K562 (cell line): ENCODE measurements around the gene BOC. TPM values are rescaled to one million over a fixed set of nuclear protein-coding genes. Genes with fewer than 3 reads are reported as not detected.
A peak's percentile ranks its signal among the peaks of the same experiment; 100 is the strongest.

Experiments
- ATAC-seq: fragments of 200-7000 bp; cut with Tn5 transposase; 3 replicates; pipeline ENCODE4 v1.9.1; 2020; ENCODE audit warnings: moderate library complexity
- BruUV-seq: library from RNA; stranded (reverse); fragments of 400-500 nt; replicated peaks from 2 replicates; lab custom pipeline; 2021; lab: Mats Ljungman, UMichigan
- CTCF ChIA-PET: fragments of 300-600 bp; formaldehyde crosslinking; extraction: SDS; loops from one replicate; lab custom pipeline; 2021; ENCODE audit warnings: low intra/inter-chr PET ratio; lab: Yijun Ruan, JAX
- POLR2A ChIA-PET: fragments of 300-600, 350-650 bp; sonication (Branson Sonifier 250); formaldehyde crosslinking; extraction: SDS; loops from one replicate; lab custom pipeline; 2021; ENCODE audit warnings: antibody characterized with exemption, inconsistent platforms; lab: Yijun Ruan, JAX
- DNase-seq, 4 experiments: peaks; one replicate each; pipeline versions ENCODE4 v3.0.0 to v3.0.0-alpha.2; 2011 to 2018; ENCODE audit warnings: low spot score in 3 of 4, mixed read lengths in 3 of 4; ENCODE audit errors: extremely low read depth in 1 of 4
- FAIRE-seq: peaks from 2 replicates; lab custom pipeline; 2011; peaks lifted over from hg19 to GRCh38; lab: Jason Lieb, UNC
- H2AFZ ChIP-seq: 2 replicates; pipeline ENCODE4 v1.6.0; 2011; ENCODE audit warnings: low read depth, low read length, control low read depth, inconsistent platforms
- H3K27ac ChIP-seq: fragments of 200-600 bp; 3 replicates; pipeline ENCODE4 v1.8.0; 2011; ENCODE audit warnings: low read depth, mild to moderate bottlenecking, control low read depth, inconsistent platforms, low read length, moderate library complexity, mixed read lengths; ENCODE audit errors: extremely low read depth
- H3K27me3 ChIP-seq, 2 experiments: fragments of 300-600 bp in 1 of 2; 2 replicates in 1 of 2; 3 replicates in 1 of 2; pipeline versions ENCODE4 v1.6.0 to v1.8.0; 2011; ENCODE audit warnings: inconsistent platforms in 2 of 2, low read length in 2 of 2, mild to moderate bottlenecking in 1 of 2, mixed read lengths in 1 of 2, moderate library complexity in 1 of 2; ENCODE audit not compliant: control insufficient read depth in 2 of 2, insufficient read depth in 2 of 2
- H3K36me3 ChIP-seq: fragments of 300-600 bp; 3 replicates; pipeline ENCODE4 v1.8.0; 2011; ENCODE audit warnings: mild to moderate bottlenecking, low read length, inconsistent platforms; ENCODE audit not compliant: control insufficient read depth, insufficient read depth
- H3K4me1 ChIP-seq, 2 experiments: fragments of 200-600 bp in 1 of 2; replicated peaks in 1 of 2; 2 replicates in 1 of 2; 3 replicates in 1 of 2; pipeline versions ENCODE4 v1.5.1 to v1.8.0; 2011; ENCODE audit warnings: inconsistent platforms in 2 of 2, low read length in 2 of 2, mild to moderate bottlenecking in 1 of 2, mixed read lengths in 1 of 2, moderate library complexity in 1 of 2; ENCODE audit not compliant: control insufficient read depth in 2 of 2, insufficient read depth in 2 of 2
- H3K4me2 ChIP-seq: 2 replicates; pipeline ENCODE4 v1.6.1; 2011; ENCODE audit warnings: low read length, control low read depth, inconsistent platforms, mixed read lengths; ENCODE audit not compliant: insufficient read depth
- H3K4me3 ChIP-seq: fragments of 200-600 bp; sonication (generic), shearing (Covaris generic); 2 replicates; pipeline ENCODE4 v1.5.1; 2016; ENCODE audit warnings: control low read depth, inconsistent platforms
- H3K79me2 ChIP-seq: fragments of 200-600 bp; 3 replicates; pipeline ENCODE4 v1.8.0; 2011; ENCODE audit warnings: low read length, inconsistent platforms; ENCODE audit not compliant: control insufficient read depth, insufficient read depth
- H3K9ac ChIP-seq, 2 experiments: 2 replicates each; pipeline versions ENCODE4 v1.6.0 to v1.6.1; 2011; ENCODE audit warnings: low read depth in 2 of 2, low read length in 2 of 2, control low read depth in 1 of 2, inconsistent platforms in 1 of 2, mild to moderate bottlenecking in 1 of 2, mixed read lengths in 1 of 2; ENCODE audit not compliant: insufficient read depth in 1 of 2
- H3K9me1 ChIP-seq: one replicate; pipeline ENCODE4 v1.6.0; 2011; ENCODE audit warnings: inconsistent platforms, mild to moderate bottlenecking, low read length, moderate library complexity; ENCODE audit not compliant: control insufficient read depth, insufficient read depth
- H3K9me3 ChIP-seq: replicated peaks from 2 replicates; pipeline ENCODE4 v1.5.1; 2011; ENCODE audit warnings: low read depth, low read length, inconsistent platforms; ENCODE audit not compliant: control insufficient read depth, insufficient read depth
- H4K20me1 ChIP-seq: replicated peaks from 2 replicates; pipeline ENCODE4 v1.6.1; 2011; ENCODE audit warnings: low read length, inconsistent platforms, mixed read lengths; ENCODE audit not compliant: control insufficient read depth, insufficient read depth
- CHD4 ChIP-seq: fragments of 200-600 bp; sonication (generic); IDR thresholded peaks from 3 replicates; pipeline ENCODE4 v1.6.1; 2012; ENCODE audit warnings: low read depth, mild to moderate bottlenecking, mixed read lengths, low read length, inconsistent platforms; ENCODE audit not compliant: insufficient read depth, insufficient replicate concordance, poor library complexity, severe bottlenecking
- CTCF ChIP-seq, 3 experiments: IDR thresholded peaks in 2 of 3; conservative IDR thresholded peaks in 1 of 3; 2 replicates each; pipeline ENCODE4 v1.5.1; 2011 to 2012; ENCODE audit warnings: low read length in 3 of 3, mild to moderate bottlenecking in 3 of 3, control low read depth in 2 of 3, improper control_type of control experiment in 1 of 3, inconsistent platforms in 1 of 3, low read depth in 1 of 3, mixed read lengths in 1 of 3, moderate library complexity in 1 of 3; ENCODE audit not compliant: insufficient read depth in 2 of 3
- DPF2 ChIP-seq: fragments of 450-650 bp; IDR thresholded peaks from 2 replicates; pipeline ENCODE4 v1.6.1; 2016
- EHMT2 ChIP-seq: fragments of 450-650 bp; IDR thresholded peaks from 2 replicates; pipeline ENCODE4 v1.6.1; 2018; ENCODE audit warnings: antibody characterized with exemption
- MECOM ChIP-seq: fragments of 250-450 bp; sonication (Bioruptor Pico); IDR thresholded peaks from 2 replicates; pipeline ENCODE4 v1.8.0; 2022; ENCODE audit warnings: inconsistent platforms
- MITF ChIP-seq: IDR thresholded peaks from 2 replicates; pipeline ENCODE4 v1.6.1; 2014; ENCODE audit warnings: antibody characterized with exemption
- STAG1 ChIP-seq: sonication (generic); formaldehyde crosslinking; IDR thresholded peaks from 2 replicates; pipeline ENCODE4 v1.5.0; 2020; ENCODE audit warnings: missing genetic modification reagents, borderline replicate concordance
- ZNF57 ChIP-seq: fragments of 450-650 bp; formaldehyde crosslinking; IDR thresholded peaks from 2 replicates; pipeline ENCODE4 v1.4.0; 2020; ENCODE audit warnings: mild to moderate bottlenecking, moderate library complexity
- ZNF764 ChIP-seq: fragments of 250-450 bp; sonication (Bioruptor Pico); IDR thresholded peaks from 2 replicates; pipeline ENCODE4 v1.4.0; 2020; ENCODE audit warnings: low read depth, mild to moderate bottlenecking, moderate library complexity
- whole genome bisulfite sequencing: fragments of 100-300 bp; shearing (Covaris generic); methylation state at CpG from one replicate; pipeline ENCODE4 v1.1.6; 2016; ENCODE audit warnings: low coverage, mixed read lengths; ENCODE audit not compliant: insufficient coverage; ENCODE audit errors: missing lambda C conversion rate; 5-methylcytosine and 5-hydroxymethylcytosine counted together
- in situ Hi-C: fragments of 300-500 bp; cut with MboI; formaldehyde crosslinking; loops from 4 replicates; pipeline ENCODE4 v1.15.0; 2018; ENCODE audit warnings: inconsistent platforms, mixed read lengths
- intact Hi-C: fragments of 100-400 bp; cut with micrococcal nuclease; formaldehyde crosslinking; loops from 2 replicates; pipeline ENCODE4 v1.14.2; 2022
- polyA plus RNA-seq, 8 experiments: library from polyadenylated mRNA; depleted of rRNA in 4 of 8; stranded (reverse) in 5 of 8; unstranded in 3 of 8; fragments of >200 nt; fragmentation: Nextera tagmentation in 2 of 8; fragmentation: Illumina TruSeq in 1 of 8; extraction: Ambion mirVana in 2 of 8; extraction: Trizol in 1 of 8; gene quantifications; 2 replicates each; pipeline versions ENCODE4 v1.2.1 to v1.2.3, GENCODE V29; 2011 to 2014; ENCODE audit warnings: inconsistent platforms in 1 of 8, missing spikeins in 1 of 8
- total RNA-seq, 7 experiments: library from RNA; depleted of rRNA in 6 of 7; stranded (reverse); fragments of >200 nt in 6 of 7; fragmentation: Illumina TruSeq in 2 of 7; extraction: Trizol in 2 of 7; gene quantifications; 2 replicates each; pipeline versions ENCODE4 v1.2.1 to v1.2.3, GENCODE V29; 2011 to 2021; ENCODE audit warnings: low replicate concordance in 1 of 7

BOC gene
- total and polyA plus RNA-seq, 9 of the 15 experiments (the other 6 are each of a cell fraction or from before 2014, with no cell fraction given) = not detected

- peak; percentile 61 for TF ChIP-seq DPF2
- no peak for TF ChIP-seq MITF
- TF ChIP-seq MECOM (CRISPR knock-in tag) = no peak
- no peak for TF ChIP-seq CHD4
- TF ChIP-seq STAG1 (CRISPR knock-in tag) = no peak
- no peak for TF ChIP-seq EHMT2
These were observed 75.9 kb downstream of the BOC start (continued) for GRCh38 chr3:113287111-113287802.

- no peak overlapping the region for H3K9ac ChIP-seq
- H4K20me1 ChIP-seq = no peaks in the 10 kb centered on the region
- BruUV-seq = no TSS peak
- no peaks in the 10 kb centered on the region for H3K79me2 ChIP-seq
- FAIRE-seq (peak; percentile 70), ATAC-seq (peak; percentile 80), DNase-seq (peak; percentile 47 to 63 (median 55))
- H3K9me1 ChIP-seq = no peaks in the 10 kb centered on the region
- H3K36me3 ChIP-seq = no peaks in the 10 kb centered on the region
- no peak overlapping the region for H3K4me3 ChIP-seq
- ChIA-PET CTCF (interaction anchor here (0.7 to 3.4 kb wide), 4 partner anchors 152 to 705 kb away, joined by 3 to 16 read pairs (median 8); no protein-coding TSS in a partner anchor), POLR2A (interaction anchor here (0.6 kb wide), 1 partner anchor 155 kb away, joined by 3 read pairs; no protein-coding TSS in a partner anchor)
- no peak overlapping the region for H3K4me2 ChIP-seq
- peak overlapping the region; percentile 75; the same call in 1 of the 2 replicates for H2AFZ ChIP-seq
- H3K9me3 ChIP-seq = no peaks in the 10 kb centered on the region
- in situ Hi-C loops (loop anchor here (5.0 to 25.0 kb wide), 3 partner anchors 246 to 701 kb away; no protein-coding TSS in a partner anchor), intact Hi-C loops (loop anchor here (1.0 to 5.0 kb wide), 3 partner anchors 152 to 646 kb away; partner anchors contain the start of gene CCDC80)
- H3K4me1 ChIP-seq = peaks cover 0 to 9% of the 10 kb centered on the region in 2 experiments; a peak in 3 of 5 replicates
- H3K27me3 ChIP-seq = peaks cover 0 to 21% of the 10 kb centered on the region in 2 experiments; a peak in 2 of 5 replicates
- WGBS = 39% methylated on average over 4 of the region's 5 CpGs
- H3K27ac ChIP-seq = no peak overlapping the region
- TF ChIP-seq ZNF764 (no peak), CTCF (IDR thresholded peaks at IDR 0.05 in 2 of 3, conservative IDR thresholded peaks at IDR 0.05 in 1 of 3; ENCODE audit: insufficient read depth in 2 of 3, low read depth in 1 of 3, low read length in 3 of 3) (peak; percentile 78 to 90 (median 86)), ZNF57 (CRISPR knock-in tag) (no peak)
These were observed 76.7 kb downstream of the BOC start for GRCh38 chr3:113287803-113288648.
